Panc1 (cell line): ENCODE data around the gene SHANK1. TPM values are rescaled to one million over a fixed set of nuclear protein-coding genes. Genes with fewer than 3 reads are reported as not detected.

Experiments
- ATAC-seq: fragments of 200-7000 bp; cut with Tn5 transposase; 2 replicates; pipeline ENCODE4 v1.9.1; 2020; ENCODE audit warnings: mild to moderate bottlenecking, moderate library complexity
- BruUV-seq: library from RNA; stranded (reverse); fragments of 400-500 nt; replicated peaks from 2 replicates; lab custom pipeline; 2021; lab: Mats Ljungman, UMichigan
- CTCF ChIA-PET: fragments of 300-600 bp; sonication (Branson Sonifier 250); formaldehyde crosslinking; loops from one replicate; lab custom pipeline; 2022; ENCODE audit warnings: antibody characterized with exemption; lab: Charles Lee
- POLR2A ChIA-PET: fragments of 300-600 bp; sonication (Branson Sonifier 250); formaldehyde crosslinking; loops from one replicate; lab custom pipeline; 2022; ENCODE audit warnings: antibody characterized with exemption; lab: Charles Lee
- DNase-seq: peaks from one replicate; pipeline ENCODE4 v3.0.0-alpha.2; 2010; ENCODE audit warnings: low read depth, low spot score
- H3K27ac ChIP-seq: 2 replicates; pipeline ENCODE4 v1.5.1; 2011; ENCODE audit warnings: mild to moderate bottlenecking, low read length, inconsistent platforms
- H3K27me3 ChIP-seq: fragments of 200-500 bp; sonication (Bioruptor generic); 2 replicates; pipeline ENCODE4 v1.6.0; 2014; ENCODE audit warnings: low read length, inconsistent platforms; ENCODE audit not compliant: control insufficient read depth, insufficient read depth
- H3K36me3 ChIP-seq: fragments of 200-500 bp; sonication (Bioruptor generic); 2 replicates; pipeline ENCODE4 v1.5.1; 2014; ENCODE audit warnings: inconsistent platforms, mild to moderate bottlenecking, low read length, moderate library complexity; ENCODE audit not compliant: control insufficient read depth, insufficient read depth
- H3K4me1 ChIP-seq: 2 replicates; pipeline ENCODE4 v1.5.1; 2011; ENCODE audit warnings: inconsistent platforms, mild to moderate bottlenecking, low read length, moderate library complexity; ENCODE audit not compliant: control insufficient read depth, insufficient read depth
- H3K4me3 ChIP-seq, 2 experiments: 2 replicates each; pipeline ENCODE4 v1.5.1; 2011 to 2012; ENCODE audit warnings: low read depth in 2 of 2, low read length in 2 of 2, mild to moderate bottlenecking in 2 of 2, inconsistent platforms in 1 of 2, moderate library complexity in 1 of 2
- H3K9me3 ChIP-seq: fragments of 200-500 bp; sonication (Bioruptor generic); 2 replicates; pipeline ENCODE4 v1.5.1; 2014; ENCODE audit warnings: low read depth, mild to moderate bottlenecking, inconsistent platforms, low read length, moderate library complexity; ENCODE audit not compliant: control insufficient read depth, insufficient read depth
- POLR2AphosphoS5 ChIP-seq: IDR thresholded peaks from 2 replicates; pipeline ENCODE4 v1.6.1; 2012; ENCODE audit warnings: mild to moderate bottlenecking, low read depth, low read length, moderate library complexity
- TCF7L2 ChIP-seq: IDR thresholded peaks from 2 replicates; pipeline ENCODE4 v1.6.1; 2011; ENCODE audit warnings: mild to moderate bottlenecking, low read depth, low read length, inconsistent platforms
- in situ Hi-C: cut with HindIII; loops from 2 replicates; pipeline ENCODE4 v1.10.0; 2016; ENCODE audit warnings: low sequenced_read_pairs, low pct_unique_long_range_greater_than_20kb
- intact Hi-C: fragments of 100-400 bp; cut with micrococcal nuclease; formaldehyde crosslinking; loops from one replicate; pipeline ENCODE4 v1.10.0; 2022; ENCODE audit not compliant: unreplicated experiment
- total RNA-seq: library from RNA; stranded (reverse); gene quantifications from one replicate; pipeline ENCODE4 v1.2.1, GENCODE V29; 2021; ENCODE audit not compliant: unreplicated experiment
- TF ChIP-seq, protein P1 (sequence below): fragments of 450-650 bp; IDR thresholded peaks from 2 replicates; pipeline ENCODE4 v1.5.1; 2017; ENCODE audit warnings: mild to moderate bottlenecking
- TF ChIP-seq, protein P2 (sequence below), 2 experiments: IDR thresholded peaks; 2 replicates each; pipeline ENCODE4 v1.6.1; 2011 to 2012; ENCODE audit warnings: low read depth in 2 of 2, control low read depth in 1 of 2, low read length in 1 of 2, mild to moderate bottlenecking in 1 of 2, moderate library complexity in 1 of 2; ENCODE audit not compliant: insufficient read depth in 1 of 2

The SHANK1 gene
- total RNA-seq, 1 experiment from 2014 or later, result not detected

DNA sequence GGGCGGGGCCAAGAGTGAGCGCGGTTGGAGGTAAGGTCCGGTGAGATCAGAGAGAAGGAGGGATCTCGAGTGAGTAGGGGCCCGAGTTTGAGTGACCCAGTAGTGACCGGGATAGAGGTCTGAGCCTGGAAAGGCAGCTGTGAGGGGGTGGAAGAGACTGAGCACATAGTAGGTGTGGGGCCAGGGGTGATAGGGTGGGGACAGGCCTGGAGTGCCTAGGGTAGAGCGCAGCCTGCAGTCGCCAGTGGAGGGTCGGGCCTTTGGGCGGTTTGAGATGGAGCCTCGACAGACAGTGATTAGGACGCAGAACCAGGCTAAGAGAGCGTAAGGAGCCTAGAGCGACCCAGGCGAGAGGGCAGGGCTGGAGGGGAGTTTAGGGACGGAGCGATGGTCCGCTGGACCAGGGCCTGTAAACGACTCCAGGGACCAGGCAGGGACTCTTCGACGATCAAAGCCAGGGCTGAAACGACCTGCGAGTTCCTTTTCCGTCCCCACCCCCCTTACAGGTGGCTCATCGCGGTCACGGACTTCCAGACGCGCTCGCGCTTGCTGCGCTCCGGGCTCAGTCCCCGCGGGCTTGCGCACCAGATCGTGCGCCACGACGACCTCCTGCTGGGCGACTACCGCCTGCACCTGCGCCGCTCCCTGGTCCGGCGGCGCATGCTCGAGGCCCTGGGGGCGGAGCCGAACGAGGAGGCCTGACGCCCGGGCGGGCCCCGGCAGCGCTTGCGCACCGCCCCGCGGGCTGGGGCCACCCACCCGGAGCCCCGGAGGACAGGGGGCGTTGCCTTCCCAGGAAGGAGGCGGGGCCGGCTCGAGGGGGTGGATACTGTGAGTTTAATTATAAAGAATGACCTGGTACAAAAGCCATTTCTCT lies 60.9 kb downstream of the SHANK1 start:
- Histone ChIP-seq H3K9me3 (no peaks in the 10 kb centered on the region), H3K36me3 (peaks cover 6% of the 10 kb centered on the region; the same call in 1 of the 2 replicates), H3K4me3 (peak overlapping the region; percentile 30 to 43), H3K27me3 (no peaks in the 10 kb centered on the region), H3K4me1 (no peaks in the 10 kb centered on the region), H3K27ac (no peak overlapping the region)
- no TSS peak for BruUV-seq
- in situ Hi-C loops, result no loop called here
- DNase-seq (no peak), ATAC-seq (peak; percentile 49)
- ChIA-PET POLR2A (no interaction called here), CTCF (no interaction called here)
- TF ChIP-seq POLR2AphosphoS5 (no peak), TCF7L2 (peak; percentile 27; the same call in 1 of the 2 replicates)
- intact Hi-C loops, result no loop called here

DNA sequence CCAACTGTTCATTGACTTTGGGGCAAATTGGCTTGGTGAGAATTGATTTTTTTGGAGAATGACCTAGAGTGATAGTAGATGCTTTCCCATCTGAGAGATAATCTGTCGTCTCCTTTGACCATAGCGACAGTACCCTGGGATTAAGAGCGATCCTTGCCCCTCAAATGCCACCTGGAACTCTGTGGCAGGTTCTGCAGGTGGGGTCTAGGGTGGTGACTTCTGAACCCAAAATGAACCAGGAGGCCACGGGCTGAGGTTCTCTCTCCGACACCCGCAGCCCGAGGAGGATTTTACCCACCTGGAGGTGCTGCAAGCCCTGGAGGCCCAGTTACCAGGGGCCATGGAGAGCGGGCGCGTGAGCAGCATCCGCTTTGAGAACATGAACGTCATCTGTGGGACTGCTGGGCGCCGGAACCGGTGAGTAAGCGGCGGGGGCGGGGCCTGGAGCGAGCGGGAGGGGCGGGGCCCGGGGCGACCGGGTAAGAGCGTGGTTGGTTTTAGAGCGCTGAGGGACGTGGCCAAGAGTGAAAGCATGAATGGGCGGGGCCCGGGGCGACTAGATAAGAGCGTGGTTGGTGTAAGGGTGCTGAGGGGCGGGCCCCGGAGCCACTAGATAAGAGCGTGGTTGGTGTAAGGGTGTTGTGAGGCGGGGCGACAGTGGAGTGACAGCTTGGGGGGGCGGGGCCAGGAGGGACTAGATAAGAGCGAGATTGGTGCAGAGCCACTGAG lies 61.7 kb downstream of the SHANK1 start:
- peak; percentile 48 for DNase-seq
- H3K27me3 ChIP-seq, result no peaks in the 10 kb centered on the region
- in situ Hi-C loops, result no loop called here
- no TSS peak for BruUV-seq
- H3K4me1 ChIP-seq, result no peaks in the 10 kb centered on the region
- TF ChIP-seq POLR2AphosphoS5 (no peak), TCF7L2 (no peak)
- TF ChIP-seq, protein P1, sequence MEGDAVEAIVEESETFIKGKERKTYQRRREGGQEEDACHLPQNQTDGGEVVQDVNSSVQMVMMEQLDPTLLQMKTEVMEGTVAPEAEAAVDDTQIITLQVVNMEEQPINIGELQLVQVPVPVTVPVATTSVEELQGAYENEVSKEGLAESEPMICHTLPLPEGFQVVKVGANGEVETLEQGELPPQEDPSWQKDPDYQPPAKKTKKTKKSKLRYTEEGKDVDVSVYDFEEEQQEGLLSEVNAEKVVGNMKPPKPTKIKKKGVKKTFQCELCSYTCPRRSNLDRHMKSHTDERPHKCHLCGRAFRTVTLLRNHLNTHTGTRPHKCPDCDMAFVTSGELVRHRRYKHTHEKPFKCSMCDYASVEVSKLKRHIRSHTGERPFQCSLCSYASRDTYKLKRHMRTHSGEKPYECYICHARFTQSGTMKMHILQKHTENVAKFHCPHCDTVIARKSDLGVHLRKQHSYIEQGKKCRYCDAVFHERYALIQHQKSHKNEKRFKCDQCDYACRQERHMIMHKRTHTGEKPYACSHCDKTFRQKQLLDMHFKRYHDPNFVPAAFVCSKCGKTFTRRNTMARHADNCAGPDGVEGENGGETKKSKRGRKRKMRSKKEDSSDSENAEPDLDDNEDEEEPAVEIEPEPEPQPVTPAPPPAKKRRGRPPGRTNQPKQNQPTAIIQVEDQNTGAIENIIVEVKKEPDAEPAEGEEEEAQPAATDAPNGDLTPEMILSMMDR, result no peak
- TF ChIP-seq, protein P2, sequence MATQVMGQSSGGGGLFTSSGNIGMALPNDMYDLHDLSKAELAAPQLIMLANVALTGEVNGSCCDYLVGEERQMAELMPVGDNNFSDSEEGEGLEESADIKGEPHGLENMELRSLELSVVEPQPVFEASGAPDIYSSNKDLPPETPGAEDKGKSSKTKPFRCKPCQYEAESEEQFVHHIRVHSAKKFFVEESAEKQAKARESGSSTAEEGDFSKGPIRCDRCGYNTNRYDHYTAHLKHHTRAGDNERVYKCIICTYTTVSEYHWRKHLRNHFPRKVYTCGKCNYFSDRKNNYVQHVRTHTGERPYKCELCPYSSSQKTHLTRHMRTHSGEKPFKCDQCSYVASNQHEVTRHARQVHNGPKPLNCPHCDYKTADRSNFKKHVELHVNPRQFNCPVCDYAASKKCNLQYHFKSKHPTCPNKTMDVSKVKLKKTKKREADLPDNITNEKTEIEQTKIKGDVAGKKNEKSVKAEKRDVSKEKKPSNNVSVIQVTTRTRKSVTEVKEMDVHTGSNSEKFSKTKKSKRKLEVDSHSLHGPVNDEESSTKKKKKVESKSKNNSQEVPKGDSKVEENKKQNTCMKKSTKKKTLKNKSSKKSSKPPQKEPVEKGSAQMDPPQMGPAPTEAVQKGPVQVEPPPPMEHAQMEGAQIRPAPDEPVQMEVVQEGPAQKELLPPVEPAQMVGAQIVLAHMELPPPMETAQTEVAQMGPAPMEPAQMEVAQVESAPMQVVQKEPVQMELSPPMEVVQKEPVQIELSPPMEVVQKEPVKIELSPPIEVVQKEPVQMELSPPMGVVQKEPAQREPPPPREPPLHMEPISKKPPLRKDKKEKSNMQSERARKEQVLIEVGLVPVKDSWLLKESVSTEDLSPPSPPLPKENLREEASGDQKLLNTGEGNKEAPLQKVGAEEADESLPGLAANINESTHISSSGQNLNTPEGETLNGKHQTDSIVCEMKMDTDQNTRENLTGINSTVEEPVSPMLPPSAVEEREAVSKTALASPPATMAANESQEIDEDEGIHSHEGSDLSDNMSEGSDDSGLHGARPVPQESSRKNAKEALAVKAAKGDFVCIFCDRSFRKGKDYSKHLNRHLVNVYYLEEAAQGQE (IDR thresholded peaks at IDR 0.05; ENCODE audit: insufficient read depth in 1 of 2, low read depth in 2 of 2, low read length in 1 of 2), result no peak
- peak overlapping the region; percentile 23; the same call in 1 of the 2 replicates for H3K27ac ChIP-seq
- ChIA-PET CTCF (no interaction called here), POLR2A (no interaction called here)
- intact Hi-C loops, result no loop called here
- peaks cover 6% of the 10 kb centered on the region; the same call in 1 of the 2 replicates for H3K36me3 ChIP-seq
- ATAC-seq, result peak; percentile 93
- no peaks in the 10 kb centered on the region for H3K9me3 ChIP-seq
- H3K4me3 ChIP-seq, result peak overlapping the region; percentile 38 to 53
